Measurements from ENCODE around the gene HSPA1L. TPM values are rescaled to one million over a fixed set of nuclear protein-coding genes. Genes with fewer than 3 reads are reported as not detected.
"Not testable (repeated sequence)": the region's sequence is repeated elsewhere in the genome, so short reads cannot be mapped to it uniquely, and the experiment has no call there.

The HSPA1L gene
- 2.5 TPM for total RNA-seq (ENCODE audit: unreplicated experiment)
- long read RNA-seq, partial matches to known transcripts: 0 of 2 reads
- long read RNA-seq, other reads (novel, unspliced or antisense): 1 of 2 reads

DNA sequence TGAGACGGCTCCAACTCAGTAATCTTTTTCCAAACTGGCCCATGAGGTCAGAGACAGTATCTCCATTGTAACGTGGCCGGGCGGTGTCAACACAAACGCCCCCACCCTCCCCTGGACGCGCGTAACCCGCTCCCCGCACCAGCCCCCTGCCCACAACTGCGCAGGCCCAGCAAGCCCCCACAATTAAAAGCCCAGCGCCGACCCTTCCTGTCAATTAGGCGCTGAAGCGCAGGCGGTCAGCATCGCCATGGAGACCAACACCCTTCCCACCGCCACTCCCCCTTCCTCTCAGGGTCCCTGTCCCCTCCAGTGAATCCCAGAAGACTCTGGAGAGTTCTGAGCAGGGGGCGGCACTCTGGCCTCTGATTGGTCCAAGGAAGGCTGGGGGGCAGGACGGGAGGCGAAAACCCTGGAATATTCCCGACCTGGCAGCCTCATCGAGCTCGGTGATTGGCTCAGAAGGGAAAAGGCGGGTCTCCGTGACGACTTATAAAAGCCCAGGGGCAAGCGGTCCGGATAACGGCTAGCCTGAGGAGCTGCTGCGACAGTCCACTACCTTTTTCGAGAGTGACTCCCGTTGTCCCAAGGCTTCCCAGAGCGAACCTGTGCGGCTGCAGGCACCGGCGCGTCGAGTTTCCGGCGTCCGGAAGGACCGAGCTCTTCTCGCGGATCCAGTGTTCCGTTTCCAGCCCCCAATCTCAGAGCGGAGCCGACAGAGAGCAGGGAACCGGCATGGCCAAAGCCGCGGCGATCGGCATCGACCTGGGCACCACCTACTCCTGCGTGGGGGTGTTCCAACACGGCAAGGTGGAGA is at the start of gene HSPA1L, which contains the start of gene HSPA1A:
HSPA1L (minus strand) TSS at position 259 of the 814 bp plus-strand sequence. CDS start 3,311 bp downstream, outside the sequence.
HSPA1A (plus strand) TSS at position 519 of the 814 bp plus-strand sequence; CDS start at position 733, 214 bp downstream.
- H3K9me3 Mint-ChIP-seq (ENCODE audit: unreplicated experiment): peaks cover 10% of the 10 kb centered on the region
- peaks cover 4% of the 10 kb centered on the region for H3K27me3 Mint-ChIP-seq (ENCODE audit: unreplicated experiment)
- H3K4me3 Mint-ChIP-seq (ENCODE audit: unreplicated experiment): peak within 1 kb of the TSS; percentile 90
- peaks cover 8% of the 10 kb centered on the region for H3K4me1 Mint-ChIP-seq (ENCODE audit: low read depth, unreplicated experiment)
- peak; percentile 94 for DNase-seq
- TF ChIP-seq, protein P1, sequence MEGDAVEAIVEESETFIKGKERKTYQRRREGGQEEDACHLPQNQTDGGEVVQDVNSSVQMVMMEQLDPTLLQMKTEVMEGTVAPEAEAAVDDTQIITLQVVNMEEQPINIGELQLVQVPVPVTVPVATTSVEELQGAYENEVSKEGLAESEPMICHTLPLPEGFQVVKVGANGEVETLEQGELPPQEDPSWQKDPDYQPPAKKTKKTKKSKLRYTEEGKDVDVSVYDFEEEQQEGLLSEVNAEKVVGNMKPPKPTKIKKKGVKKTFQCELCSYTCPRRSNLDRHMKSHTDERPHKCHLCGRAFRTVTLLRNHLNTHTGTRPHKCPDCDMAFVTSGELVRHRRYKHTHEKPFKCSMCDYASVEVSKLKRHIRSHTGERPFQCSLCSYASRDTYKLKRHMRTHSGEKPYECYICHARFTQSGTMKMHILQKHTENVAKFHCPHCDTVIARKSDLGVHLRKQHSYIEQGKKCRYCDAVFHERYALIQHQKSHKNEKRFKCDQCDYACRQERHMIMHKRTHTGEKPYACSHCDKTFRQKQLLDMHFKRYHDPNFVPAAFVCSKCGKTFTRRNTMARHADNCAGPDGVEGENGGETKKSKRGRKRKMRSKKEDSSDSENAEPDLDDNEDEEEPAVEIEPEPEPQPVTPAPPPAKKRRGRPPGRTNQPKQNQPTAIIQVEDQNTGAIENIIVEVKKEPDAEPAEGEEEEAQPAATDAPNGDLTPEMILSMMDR (IDR thresholded peaks at IDR 0.05; ENCODE audit: partially characterized antibody, unreplicated experiment): no peak
- peaks cover 4% of the 10 kb centered on the region for H3K36me3 Mint-ChIP-seq (ENCODE audit: unreplicated experiment)
- H3K27ac Mint-ChIP-seq (ENCODE audit: unreplicated experiment): peak within 1 kb of the TSS; percentile 91

- no peak for DNase-seq
- Mint-ChIP-seq H3K4me3 (ENCODE audit: unreplicated experiment) (peak overlapping the region; percentile 59), H3K27ac (ENCODE audit: unreplicated experiment) (peak overlapping the region; percentile 29)
Measured at GRCh38 chr6:31864818-31865204, 49.7 kb upstream of the HSPA1L start.

DNA sequence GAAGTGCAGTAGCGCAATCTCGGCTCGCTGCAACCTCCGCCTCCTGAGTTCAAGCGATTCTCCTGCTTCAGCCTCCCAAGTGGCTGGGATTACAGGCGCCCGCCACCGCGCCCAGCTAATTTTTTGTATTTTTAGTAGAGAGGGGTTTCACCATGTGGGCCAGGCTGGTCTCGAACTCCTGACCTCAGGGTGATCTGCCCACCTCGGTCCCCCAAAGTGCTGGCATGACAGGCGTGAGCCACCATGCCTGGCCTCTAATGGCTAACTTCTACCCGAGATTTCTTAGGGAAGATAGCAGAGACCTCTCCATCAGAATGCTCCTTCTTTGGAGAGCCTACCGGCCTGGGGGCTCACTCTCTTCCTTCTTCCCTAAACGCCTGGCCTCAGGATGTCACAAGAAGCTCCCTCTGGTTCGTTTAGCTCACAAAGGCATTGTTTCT is 49.1 kb upstream of the HSPA1L start:
- DNase-seq; H3K27me3 Mint-ChIP-seq (ENCODE audit: unreplicated experiment); H3K9me3 Mint-ChIP-seq (ENCODE audit: unreplicated experiment); H3K4me1 Mint-ChIP-seq (ENCODE audit: low read depth, unreplicated experiment); H3K36me3 Mint-ChIP-seq (ENCODE audit: unreplicated experiment): not testable (repeated sequence)
- Mint-ChIP-seq H3K4me3 (ENCODE audit: unreplicated experiment) (peak overlapping the region; percentile 97), H3K27ac (ENCODE audit: unreplicated experiment) (peak overlapping the region; percentile 96)

More at GRCh38 chr6:31864818-31865204, 49.7 kb upstream of the HSPA1L start:
- peaks cover 7% of the 10 kb centered on the region for H3K27me3 Mint-ChIP-seq (ENCODE audit: unreplicated experiment)
- TF ChIP-seq, protein P1 (IDR thresholded peaks at IDR 0.05; ENCODE audit: partially characterized antibody, unreplicated experiment): no peak
- H3K9me3 Mint-ChIP-seq (ENCODE audit: unreplicated experiment): peaks cover 2% of the 10 kb centered on the region
- peaks cover 2% of the 10 kb centered on the region for H3K4me1 Mint-ChIP-seq (ENCODE audit: low read depth, unreplicated experiment)
- H3K36me3 Mint-ChIP-seq (ENCODE audit: unreplicated experiment): no peaks in the 10 kb centered on the region

DNA sequence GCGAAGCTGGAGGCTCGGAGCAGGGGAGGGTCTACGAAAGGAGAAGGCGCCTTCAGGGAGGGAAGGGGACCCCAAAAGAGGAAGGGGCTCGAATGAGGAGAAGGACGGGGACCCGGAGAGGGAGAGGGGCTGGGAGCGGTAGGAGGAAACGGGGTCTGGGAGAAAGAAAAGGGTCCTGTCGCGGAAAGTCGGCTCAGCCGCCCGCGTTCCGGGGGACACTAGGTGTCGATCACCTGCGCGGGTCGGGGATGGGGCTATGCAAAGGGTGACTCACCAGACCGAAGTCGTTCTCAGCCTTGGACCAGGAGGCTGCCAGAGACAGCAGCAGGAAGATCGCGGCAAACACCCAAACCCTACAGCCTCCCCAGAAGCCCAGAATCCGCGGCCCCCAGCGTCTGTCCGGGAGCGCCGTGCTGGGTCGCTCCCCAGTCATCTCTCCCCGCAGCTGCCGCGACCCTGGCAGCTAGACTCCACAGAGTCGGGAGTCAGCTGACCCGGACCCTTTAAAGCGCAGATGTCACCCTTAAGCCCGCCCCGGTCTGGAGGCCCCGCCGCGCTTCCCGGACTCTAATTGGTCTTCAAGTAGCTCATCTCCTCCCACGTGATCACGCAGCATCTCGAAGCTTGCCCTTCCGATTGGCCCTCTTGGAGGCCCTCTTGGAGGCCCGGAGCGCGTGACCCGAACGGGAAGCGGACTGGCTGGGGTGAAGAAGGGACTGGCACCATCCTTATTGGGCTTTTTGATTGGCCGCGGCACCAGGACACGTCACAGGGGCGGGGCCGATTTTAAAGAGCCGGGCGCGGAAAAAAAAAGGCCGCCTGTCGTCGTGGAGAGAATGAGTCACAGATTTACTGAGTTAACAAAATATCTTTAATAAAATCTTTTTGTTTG is 47.5 kb upstream of the HSPA1L start, which contains the start of gene NEU1:
NEU1 (minus strand) TSS at position 478 of the 892 bp plus-strand sequence; CDS start at position 433, 45 bp downstream.
- peak; percentile 96 for DNase-seq
- H3K27ac Mint-ChIP-seq (ENCODE audit: unreplicated experiment): peak within 1 kb of the TSS; percentile 96
- H3K27me3 Mint-ChIP-seq (ENCODE audit: unreplicated experiment): peaks cover 9% of the 10 kb centered on the region
- peaks cover 2% of the 10 kb centered on the region for H3K9me3 Mint-ChIP-seq (ENCODE audit: unreplicated experiment)
- TF ChIP-seq, protein P1 (IDR thresholded peaks at IDR 0.05; ENCODE audit: partially characterized antibody, unreplicated experiment): no peak
- H3K4me3 Mint-ChIP-seq (ENCODE audit: unreplicated experiment): peak within 1 kb of the TSS; percentile 97
- no peaks in the 10 kb centered on the region for H3K36me3 Mint-ChIP-seq (ENCODE audit: unreplicated experiment)
- H3K4me1 Mint-ChIP-seq (ENCODE audit: low read depth, unreplicated experiment): peaks cover 2% of the 10 kb centered on the region

DNA sequence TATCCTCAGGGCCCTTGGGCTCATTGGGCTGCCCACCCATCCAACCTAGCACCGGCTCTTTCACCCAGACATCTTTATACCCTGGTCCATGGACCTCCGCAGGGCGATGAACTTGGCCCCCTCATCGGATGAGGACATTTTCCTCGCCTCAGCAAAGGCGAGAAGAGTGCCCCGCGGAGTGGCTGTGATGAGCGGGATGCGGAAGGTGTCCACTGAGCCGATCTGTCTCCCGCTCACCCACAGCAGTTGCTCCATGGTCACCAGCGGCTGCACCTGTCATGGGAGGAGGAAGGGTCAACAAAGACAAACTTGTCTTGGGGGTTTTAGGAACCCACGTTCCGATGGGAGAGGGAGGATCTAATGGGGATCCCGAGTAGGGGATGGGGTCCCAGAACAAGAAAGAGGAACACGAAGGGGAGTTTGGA is 46.8 kb upstream of the HSPA1L start:
- Mint-ChIP-seq H3K27ac (ENCODE audit: unreplicated experiment) (peak overlapping the region; percentile 96), H3K4me3 (ENCODE audit: unreplicated experiment) (peak overlapping the region; percentile 97), H3K4me1 (ENCODE audit: low read depth, unreplicated experiment) (peaks cover 2% of the 10 kb centered on the region), H3K36me3 (ENCODE audit: unreplicated experiment) (no peaks in the 10 kb centered on the region), H3K27me3 (ENCODE audit: unreplicated experiment) (peaks cover 9% of the 10 kb centered on the region), H3K9me3 (ENCODE audit: unreplicated experiment) (peaks cover 2% of the 10 kb centered on the region)
- no peak for DNase-seq
- TF ChIP-seq, protein P1 (IDR thresholded peaks at IDR 0.05; ENCODE audit: partially characterized antibody, unreplicated experiment): no peak

Data from glutamatergic neuron (in vitro differentiated cells).